HepG2 (cell line): ENCODE data around the gene HBM. TPM values are rescaled to one million over a fixed set of nuclear protein-coding genes. Genes with fewer than 3 reads are reported as not detected.
A peak's percentile ranks its signal among the peaks of the same experiment; 100 is the strongest.

Experiments
- AFF4 ChIP-seq: sonication (generic); formaldehyde crosslinking; IDR thresholded peaks from 2 replicates; pipeline ENCODE4 v1.4.0; 2020; ENCODE audit warnings: missing genetic modification reagents
- BCL6 ChIP-seq: IDR thresholded peaks from 2 replicates; pipeline ENCODE4 v1.6.1; 2016; ENCODE audit warnings: missing genetic modification reagents, missing compliant biosample characterization
- GABPB1 ChIP-seq: IDR thresholded peaks from 2 replicates; pipeline ENCODE4 v1.6.1; 2016; ENCODE audit warnings: mild to moderate bottlenecking, missing genetic modification reagents, moderate library complexity, missing compliant biosample characterization
- GATAD2A ChIP-seq: IDR thresholded peaks from 2 replicates; pipeline ENCODE4 v1.6.1; 2016
- GFI1 ChIP-seq: sonication (generic); formaldehyde crosslinking; IDR thresholded peaks from 2 replicates; pipeline ENCODE4 v1.5.0; 2020; ENCODE audit warnings: missing genetic modification reagents, mild to moderate bottlenecking, borderline replicate concordance
- MEIS2 ChIP-seq: sonication (generic); formaldehyde crosslinking; IDR thresholded peaks from 2 replicates; pipeline ENCODE4 v1.9.0; 2021; ENCODE audit warnings: mild to moderate bottlenecking, missing genetic modification reagents
- NCOA5 ChIP-seq: sonication (generic); formaldehyde crosslinking; IDR thresholded peaks from 2 replicates; pipeline ENCODE4 v1.4.0; 2020; ENCODE audit warnings: missing genetic modification reagents
- PHF21A ChIP-seq: sonication (generic); formaldehyde crosslinking; IDR thresholded peaks from 2 replicates; pipeline ENCODE4 v1.5.0; 2020; ENCODE audit warnings: mild to moderate bottlenecking, missing genetic modification reagents
- PRDM15 ChIP-seq: sonication (generic); formaldehyde crosslinking; IDR thresholded peaks from 2 replicates; pipeline ENCODE4 v1.4.0; 2020; ENCODE audit warnings: missing genetic modification reagents
- RBFOX2 ChIP-seq: fragments of 200-400 bp; formaldehyde crosslinking; IDR thresholded peaks from 2 replicates; pipeline ENCODE4 v1.6.1; 2017; ENCODE audit warnings: low read depth, mild to moderate bottlenecking, low read length
- ZHX2 ChIP-seq, 2 experiments: sonication (generic) in 1 of 2; formaldehyde crosslinking in 1 of 2; IDR thresholded peaks; 2 replicates each; pipeline versions ENCODE4 v1.6.1 to v1.9.0; 2014 to 2022; ENCODE audit warnings: antibody characterized with exemption in 1 of 2, borderline replicate concordance in 1 of 2, inconsistent platforms in 1 of 2, low read depth in 1 of 2, missing genetic modification reagents in 1 of 2
- ZNF143 ChIP-seq: sonication (generic); formaldehyde crosslinking; IDR thresholded peaks from 2 replicates; pipeline ENCODE4 v1.4.0; 2020; ENCODE audit warnings: missing genetic modification reagents
- ZNF816 ChIP-seq: sonication (generic); formaldehyde crosslinking; IDR thresholded peaks from 2 replicates; pipeline ENCODE4 v1.8.0; 2022; ENCODE audit warnings: missing genetic modification reagents, mild to moderate bottlenecking, borderline replicate concordance
- ZNF841 ChIP-seq: sonication (generic); formaldehyde crosslinking; IDR thresholded peaks from 2 replicates; pipeline ENCODE4 v1.8.1; 2023; ENCODE audit warnings: missing genetic modification reagents, borderline replicate concordance
- polyA plus RNA-seq, 8 experiments: library from polyadenylated mRNA; depleted of rRNA in 3 of 8; stranded (reverse) in 7 of 8; unstranded in 1 of 8; fragments of >200 nt; fragmentation: Illumina TruSeq in 4 of 8; extraction: Trizol in 4 of 8; gene quantifications; 2 replicates each; pipeline versions ENCODE4 v1.2.1 to v1.2.3, GENCODE V29; 2011 to 2016; ENCODE audit warnings: low read depth in 4 of 8, missing spikeins in 1 of 8, mixed read lengths in 1 of 8; ENCODE audit not compliant: insufficient read depth in 1 of 8
- total RNA-seq, 5 experiments: library from RNA; depleted of rRNA; stranded (reverse); fragments of >200 nt; fragmentation: Illumina TruSeq; extraction: Trizol; gene quantifications; 2 replicates each; pipeline ENCODE4 v1.2.3, GENCODE V29; 2016; ENCODE audit warnings: low read depth in 1 of 5

The HBM gene
- total and polyA plus RNA-seq, 2 of the 13 experiments (the other 11 are each of a cell fraction or from before 2014, with no cell fraction given) = not detected

GRCh38 chr16:180681-181564 lies 15.1 kb downstream of the HBM start (continued):
- peak; percentile 96 for TF ChIP-seq ZNF841 (CRISPR knock-in tag)
- 0 out of 2 replicates have a peak, but pooled peaks have one; percentile 52 for TF ChIP-seq ZNF143 (CRISPR knock-in tag)
- 0 out of 2 replicates have a peak, but pooled peaks have one; percentile 47 for TF ChIP-seq ZHX2 (IDR thresholded peaks at IDR 0.05; ENCODE audit: low read depth)
- TF ChIP-seq ZHX2 (CRISPR knock-in tag; IDR thresholded peaks at IDR 0.05; ENCODE audit: borderline replicate concordance) = no peak; the same call in 1 of the 2 replicates
- TF ChIP-seq AFF4 (CRISPR knock-in tag) = no peak
- TF ChIP-seq GATAD2A = peak; percentile 66; the same call in 1 of the 2 replicates
- peak; percentile 59; the same call in 1 of the 2 replicates for TF ChIP-seq PHF21A (CRISPR knock-in tag)
- peak; percentile 75; the same call in 1 of the 2 replicates for TF ChIP-seq PRDM15
- TF ChIP-seq GFI1 = peak; percentile 89
- peak; percentile 34; the same call in 1 of the 2 replicates for TF ChIP-seq BCL6 (CRISPR knock-in tag)
- peak; percentile 79 for TF ChIP-seq GABPB1 (CRISPR knock-in tag)
- peak; percentile 85 for TF ChIP-seq RBFOX2
- peak; percentile 88 for TF ChIP-seq MEIS2 (CRISPR knock-in tag)
- TF ChIP-seq NCOA5 (CRISPR knock-in tag) = no peak
- peak; percentile 52; the same call in 1 of the 2 replicates for TF ChIP-seq ZNF816 (CRISPR knock-in tag)
